HG03108 (cell line): ENCODE measurements around the gene KAZN.

Experiments
- ATAC-seq: cut with Tn5 transposase; IDR thresholded peaks from one replicate; pipeline ENCODE4 v1.9.1; 2021; ENCODE audit warnings: moderate library complexity; ENCODE audit not compliant: unreplicated experiment

The KAZN gene

DNA sequence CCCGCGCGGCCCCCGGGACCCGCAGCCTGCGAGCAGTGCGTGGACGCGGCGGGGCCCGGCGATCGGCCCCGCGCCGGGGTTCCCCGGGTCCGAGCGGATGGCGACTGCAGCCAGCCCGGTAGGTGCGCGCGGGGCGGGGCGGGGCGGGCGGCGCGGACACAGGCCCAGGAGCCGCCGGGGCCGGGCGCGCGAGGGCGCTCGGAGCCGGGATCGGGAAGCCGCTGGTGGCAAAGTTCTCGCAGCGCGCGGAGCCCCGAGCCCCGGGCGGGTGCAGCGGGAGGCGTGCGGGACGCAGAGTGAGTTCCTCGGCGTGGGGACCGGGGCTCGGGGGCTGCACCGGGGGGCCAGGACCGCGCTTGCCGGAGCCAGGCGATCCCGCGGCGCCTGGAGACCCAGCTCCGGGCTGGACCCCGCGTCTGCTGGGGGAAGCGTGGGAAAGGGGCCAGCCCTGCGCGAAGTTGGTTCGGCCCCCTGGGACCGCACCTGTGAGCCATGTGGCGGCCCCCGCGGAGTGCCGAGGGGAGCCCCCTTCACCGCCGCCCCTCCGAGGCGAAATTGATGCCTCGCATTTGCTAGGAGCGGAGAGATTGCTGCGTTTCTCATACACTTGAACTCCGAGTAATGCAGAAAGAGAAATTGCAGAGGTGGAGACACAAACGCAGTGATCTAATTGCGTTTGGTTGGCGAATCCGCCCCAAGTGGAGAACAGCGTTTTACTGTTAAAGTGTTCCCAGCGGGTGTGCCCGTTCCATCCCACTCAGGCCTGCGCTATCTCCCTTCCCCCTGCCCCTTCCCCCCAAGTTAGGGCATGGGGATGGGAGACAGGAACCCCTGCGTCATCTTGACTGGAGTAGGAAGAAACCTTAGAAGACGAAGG lies 326.2 kb downstream of the KAZN start:
- ATAC-seq, result no peak

DNA sequence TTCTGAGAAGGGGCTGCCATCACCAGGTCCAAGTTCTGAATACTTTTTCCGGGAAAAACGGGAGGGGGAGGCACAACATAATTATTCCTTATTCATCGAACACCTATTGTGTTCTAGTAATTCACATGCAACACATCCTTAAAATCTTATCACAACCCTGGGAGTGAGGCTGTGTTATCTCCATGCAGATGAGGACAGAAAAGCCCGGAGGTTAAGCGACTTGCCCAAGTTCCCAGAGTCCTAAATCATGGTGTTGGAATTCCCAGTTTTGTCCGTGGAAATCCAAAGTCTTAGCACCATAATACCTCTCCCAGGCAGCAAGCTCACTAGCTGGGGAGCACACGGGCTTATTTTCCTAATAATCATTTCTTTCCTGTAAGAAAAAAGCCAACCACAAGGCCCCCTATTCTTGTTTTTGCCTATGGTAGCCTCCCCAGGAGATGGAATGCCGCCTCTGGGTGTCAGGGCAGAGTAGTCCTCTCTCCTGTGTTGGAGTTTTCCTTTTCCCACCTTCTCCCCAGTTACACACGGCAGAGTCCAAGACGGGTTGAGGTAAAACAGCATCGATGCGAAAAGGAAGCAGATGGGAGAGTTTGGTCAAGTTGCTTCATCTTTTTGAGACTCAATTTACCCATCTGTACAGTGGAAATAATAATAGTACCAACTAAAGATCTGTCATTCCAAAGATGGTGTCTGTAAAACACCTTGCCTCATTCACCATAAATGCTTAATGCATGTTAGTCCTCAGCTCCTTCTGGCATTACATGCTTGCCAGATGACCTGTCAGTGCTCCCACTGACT lies 327.1 kb downstream of the KAZN start:
- ATAC-seq, result no peak

DNA sequence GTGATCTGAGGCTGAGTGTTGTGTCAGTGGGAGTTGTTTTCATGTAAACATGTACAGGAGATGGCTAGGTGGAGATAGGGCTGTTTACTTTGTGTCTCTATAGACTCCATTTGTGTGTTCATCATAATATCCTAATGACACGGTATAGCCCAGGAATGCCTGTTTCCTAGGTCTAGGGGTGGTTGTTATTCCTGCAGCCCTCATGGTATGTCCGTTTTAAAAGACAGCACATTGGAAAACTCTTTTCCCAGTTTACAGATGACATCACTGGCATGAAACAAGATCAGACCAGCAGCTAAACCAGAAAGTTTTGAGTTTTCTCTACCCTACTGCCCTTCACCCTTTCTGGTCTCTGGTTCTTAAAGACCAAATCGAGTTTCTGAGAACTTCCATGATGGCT lies 327.7 kb downstream of the KAZN start:
- ATAC-seq, result no peak

DNA sequence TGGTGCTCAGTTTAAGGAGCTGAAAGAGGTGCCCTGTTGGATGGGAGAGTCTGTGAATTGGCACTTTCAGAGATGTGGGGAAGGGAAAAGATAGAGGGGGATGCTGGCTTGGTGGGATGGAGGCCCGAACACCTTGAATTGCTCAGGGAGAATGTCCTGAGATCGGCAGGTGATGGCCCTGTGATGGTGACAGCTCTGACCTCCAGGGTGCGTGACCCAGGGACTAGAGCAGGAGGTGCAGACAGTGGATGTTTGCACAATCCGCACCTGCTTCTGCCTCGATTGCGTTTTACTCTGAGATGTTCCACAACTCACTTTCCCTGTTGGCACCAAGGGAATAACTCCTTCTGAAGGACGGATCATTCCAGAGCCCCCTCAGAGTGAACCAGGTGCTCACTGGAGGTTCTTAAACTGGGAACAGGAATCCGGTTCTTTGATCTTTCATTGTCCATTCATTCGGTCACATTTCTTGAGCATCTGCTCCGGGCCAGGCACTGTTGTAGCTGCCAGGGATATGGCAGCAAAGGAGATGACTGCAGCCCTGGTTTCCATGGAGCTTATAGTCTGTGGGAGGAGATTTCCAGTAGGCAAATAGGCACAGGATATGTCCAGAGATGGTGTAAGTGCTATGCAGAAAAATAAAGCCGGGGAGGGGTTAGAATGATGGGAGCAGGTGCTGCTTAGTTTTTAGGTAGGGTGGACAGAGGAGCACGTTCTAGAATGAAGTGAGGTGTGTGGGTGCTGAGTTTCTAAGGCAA lies 328.5 kb downstream of the KAZN start:
- ATAC-seq, result no peak

DNA sequence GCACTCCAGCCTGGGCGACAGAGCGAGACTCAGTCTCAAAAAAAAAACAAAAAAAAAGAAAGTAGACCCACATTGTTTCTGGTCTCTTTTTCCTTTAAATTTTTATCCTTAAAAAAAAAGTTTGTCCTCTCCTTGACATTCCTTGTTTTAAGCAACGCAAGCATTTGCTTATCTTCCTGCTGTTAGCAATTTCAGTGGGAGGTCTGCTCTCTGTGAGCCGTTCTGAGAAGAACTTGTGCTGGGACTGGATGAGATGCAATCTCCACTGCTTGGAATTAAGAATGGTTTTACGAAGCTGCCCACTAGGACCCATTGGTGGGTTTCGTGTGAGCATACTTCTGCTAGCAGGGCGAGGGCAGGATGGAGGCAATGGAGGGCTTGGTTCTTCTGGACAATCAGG lies 329.9 kb downstream of the KAZN start:
- no peak for ATAC-seq

DNA sequence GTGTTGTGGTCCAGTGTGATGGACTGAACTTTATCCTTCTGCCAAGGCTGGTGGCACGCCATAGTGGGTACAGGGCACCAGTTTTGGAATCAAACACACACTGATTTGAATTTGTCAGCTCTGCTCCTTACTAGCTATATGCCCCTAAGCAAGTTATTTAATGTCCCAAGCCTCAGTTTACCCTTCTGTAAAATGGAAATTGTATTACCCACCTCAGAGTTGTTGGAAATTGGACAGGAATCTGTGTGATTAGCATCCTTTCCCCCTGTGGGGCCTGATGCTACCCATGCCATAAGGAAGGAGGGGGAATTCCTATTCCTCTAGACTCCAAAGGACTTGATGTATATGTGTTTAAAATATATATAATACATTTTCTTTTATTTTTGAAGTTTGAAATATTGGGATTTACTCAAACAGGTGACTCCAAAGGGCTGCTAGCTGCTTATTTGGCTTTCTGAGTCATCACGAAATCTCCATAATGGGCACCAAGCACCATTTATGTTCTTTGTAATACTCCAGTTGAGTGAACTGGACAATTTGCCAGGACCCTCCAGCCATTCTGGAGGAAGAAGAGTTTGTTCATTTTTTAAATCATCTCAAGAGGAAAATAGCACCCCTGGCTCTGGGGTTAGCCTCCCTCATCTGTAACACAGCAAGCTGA lies 330.5 kb downstream of the KAZN start:
- ATAC-seq, result no peak

DNA sequence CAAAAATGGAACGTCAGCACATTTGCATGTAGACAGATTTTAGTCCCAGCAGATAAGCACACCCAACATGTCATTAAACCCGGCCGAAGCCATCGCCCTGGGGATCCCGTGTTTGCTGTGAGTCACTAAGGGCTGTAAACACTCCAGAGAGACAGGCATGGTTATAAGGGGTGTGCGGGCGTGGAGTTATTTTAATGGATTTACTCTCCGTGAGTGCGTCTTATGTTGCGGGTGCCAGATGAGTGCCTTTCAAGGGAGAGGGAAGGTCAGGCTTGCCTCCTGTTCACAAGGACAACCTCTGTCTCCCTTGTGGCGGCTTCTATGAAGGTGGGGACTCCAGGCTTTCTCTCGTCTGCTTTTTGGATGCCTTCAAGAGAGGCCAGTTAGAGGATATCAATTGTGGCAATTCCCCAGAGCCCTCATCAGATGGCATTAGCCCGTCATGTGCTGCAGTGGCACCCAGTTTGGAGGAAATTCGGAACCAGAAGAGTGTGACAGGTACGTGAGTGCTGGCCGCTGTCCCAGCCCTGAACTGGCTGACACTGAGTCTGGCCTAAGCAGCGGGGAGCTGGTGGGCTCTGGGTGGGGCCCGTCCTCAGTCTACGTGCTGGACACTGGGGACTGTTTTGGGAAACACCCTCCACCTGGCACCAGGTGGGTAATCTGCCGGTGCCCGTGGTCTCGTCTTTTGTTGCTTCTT lies 331.2 kb downstream of the KAZN start:
- no peak for ATAC-seq

DNA sequence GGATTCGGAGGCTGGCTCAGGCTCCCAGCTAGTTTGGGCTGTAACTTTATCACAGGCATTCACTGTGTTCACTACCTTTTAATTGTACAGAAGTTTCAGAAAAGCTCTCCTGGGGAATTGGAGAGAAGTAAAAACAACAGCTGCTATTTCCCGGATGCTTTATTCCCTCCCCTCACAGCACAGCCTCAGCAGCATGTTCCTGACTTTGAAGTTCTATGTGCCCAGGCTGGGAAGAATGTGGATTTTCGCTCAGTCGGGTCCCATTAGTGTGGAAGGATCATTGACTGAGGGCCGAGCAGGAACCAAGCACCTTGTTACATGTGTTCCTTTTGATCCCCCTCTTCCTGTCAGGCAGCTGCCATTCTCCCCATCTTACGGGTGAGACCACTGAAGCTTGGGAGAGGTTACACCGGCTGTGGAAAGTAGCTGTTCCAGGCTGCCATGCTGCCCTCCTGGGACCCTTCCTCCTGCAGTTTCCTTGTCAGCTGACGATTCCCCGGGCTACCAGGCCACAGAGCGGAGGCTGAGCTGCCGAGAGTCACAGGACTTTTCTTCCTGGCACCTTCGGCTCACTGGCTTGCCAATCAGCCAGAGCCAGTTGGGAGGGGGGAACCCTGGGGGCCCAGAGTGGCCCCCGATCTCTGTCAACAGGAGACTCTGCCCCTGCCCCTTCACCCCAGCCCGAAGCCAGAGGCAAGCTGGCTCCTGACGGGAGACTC lies 331.9 kb downstream of the KAZN start:
- ATAC-seq, result no peak

DNA sequence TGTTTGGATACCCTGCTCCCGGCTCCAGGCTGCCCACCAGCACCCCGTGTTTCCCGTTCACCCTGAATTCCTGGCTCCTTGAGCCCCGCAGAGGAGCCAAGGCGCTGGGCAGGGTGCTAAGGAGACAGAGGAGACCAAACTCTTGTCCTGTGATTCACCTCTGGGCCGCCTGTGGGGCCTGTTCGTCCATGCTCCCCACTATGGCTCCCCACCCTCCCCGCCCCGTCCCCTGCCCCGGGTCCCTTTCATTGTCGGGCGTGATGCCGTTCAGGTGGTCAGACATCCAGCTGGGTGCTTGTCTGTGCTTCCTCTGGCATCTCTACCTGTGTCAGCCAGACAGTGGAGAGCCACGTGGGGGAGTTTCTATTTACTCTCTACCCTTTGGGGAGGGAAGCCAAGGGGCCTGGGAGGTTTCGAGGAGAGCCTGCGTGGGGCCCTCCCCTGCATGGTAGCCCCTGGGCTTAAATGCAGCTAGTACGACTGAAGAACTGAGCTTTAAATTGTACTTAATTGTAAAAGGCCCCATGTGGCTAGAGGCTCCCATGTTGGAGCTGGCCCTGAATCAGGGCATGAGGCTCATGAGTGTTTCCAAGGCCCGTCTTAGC lies 333.7 kb downstream of the KAZN start:
- ATAC-seq, result no peak

DNA sequence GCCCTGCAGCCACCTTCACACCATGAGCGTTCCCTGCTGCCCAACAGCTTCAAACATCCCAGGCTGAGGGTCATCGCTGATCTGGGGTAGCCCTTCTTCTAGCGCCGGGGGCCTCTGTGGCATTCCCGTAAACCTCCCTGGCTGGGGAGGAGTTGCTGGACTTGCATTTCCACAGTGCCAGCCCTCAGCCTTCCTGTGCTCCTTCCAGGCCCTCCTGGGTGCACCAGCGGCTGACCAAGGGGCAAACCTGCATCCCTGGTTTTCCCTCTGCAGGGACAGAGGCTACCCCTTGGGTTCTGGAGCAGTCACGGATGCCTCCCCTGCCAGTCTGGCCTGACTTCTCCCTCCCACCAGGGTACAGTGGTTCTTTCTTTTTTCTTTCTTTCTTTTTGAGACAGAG lies 336.4 kb downstream of the KAZN start:
- no peak for ATAC-seq

DNA sequence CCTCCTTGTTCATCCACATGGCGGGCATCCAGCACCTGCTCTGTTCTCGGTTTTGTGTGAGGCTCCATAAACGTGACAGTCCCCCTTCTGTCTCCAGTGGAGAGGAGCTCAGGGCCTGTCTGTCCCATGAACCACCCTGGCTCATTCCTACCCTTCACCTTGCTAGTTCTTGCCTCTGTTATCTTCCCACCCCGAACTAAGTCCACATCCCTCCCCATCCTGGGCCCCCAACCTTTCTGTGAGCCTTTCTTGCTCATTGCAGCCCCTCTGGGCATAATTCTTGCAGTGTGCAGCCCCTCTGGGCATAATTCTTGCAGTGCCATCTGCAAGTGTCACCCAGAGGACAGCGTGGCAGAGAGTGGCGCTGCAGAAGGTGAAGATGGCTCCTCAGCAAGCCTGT lies 338.3 kb downstream of the KAZN start:
- no peak for ATAC-seq

DNA sequence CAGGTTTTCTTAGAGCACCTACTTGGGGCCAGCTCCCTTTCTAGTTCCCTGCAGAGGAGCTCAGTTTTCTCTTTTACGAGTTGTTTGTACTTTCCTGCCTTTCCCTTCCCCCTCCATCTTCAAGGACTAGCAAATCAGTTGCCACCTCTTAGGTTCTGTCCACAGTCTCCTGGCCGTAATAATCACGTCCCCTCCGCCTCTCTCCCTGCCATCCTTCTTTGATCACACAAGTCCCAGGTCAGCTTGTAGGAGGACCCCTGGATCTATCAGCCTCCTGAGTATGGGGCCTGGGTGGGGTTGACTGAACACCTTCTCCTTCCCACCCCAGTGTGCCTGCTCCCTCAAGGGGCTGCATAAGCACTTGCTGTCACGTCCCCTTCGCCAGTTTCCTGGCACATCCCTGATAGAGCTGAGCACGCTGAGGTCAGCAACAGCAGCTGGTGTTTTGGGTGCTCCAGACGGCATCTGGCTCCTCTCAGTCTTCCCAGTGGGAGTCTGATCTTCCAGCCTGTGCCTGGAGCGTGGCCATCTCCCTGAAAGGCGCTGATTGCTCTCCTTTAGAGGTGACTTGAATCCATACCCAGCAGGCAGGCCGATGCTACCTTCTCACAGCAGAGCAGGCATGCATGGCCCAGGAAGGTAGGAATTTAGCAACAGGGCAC lies 338.9 kb downstream of the KAZN start:
- no peak for ATAC-seq

DNA sequence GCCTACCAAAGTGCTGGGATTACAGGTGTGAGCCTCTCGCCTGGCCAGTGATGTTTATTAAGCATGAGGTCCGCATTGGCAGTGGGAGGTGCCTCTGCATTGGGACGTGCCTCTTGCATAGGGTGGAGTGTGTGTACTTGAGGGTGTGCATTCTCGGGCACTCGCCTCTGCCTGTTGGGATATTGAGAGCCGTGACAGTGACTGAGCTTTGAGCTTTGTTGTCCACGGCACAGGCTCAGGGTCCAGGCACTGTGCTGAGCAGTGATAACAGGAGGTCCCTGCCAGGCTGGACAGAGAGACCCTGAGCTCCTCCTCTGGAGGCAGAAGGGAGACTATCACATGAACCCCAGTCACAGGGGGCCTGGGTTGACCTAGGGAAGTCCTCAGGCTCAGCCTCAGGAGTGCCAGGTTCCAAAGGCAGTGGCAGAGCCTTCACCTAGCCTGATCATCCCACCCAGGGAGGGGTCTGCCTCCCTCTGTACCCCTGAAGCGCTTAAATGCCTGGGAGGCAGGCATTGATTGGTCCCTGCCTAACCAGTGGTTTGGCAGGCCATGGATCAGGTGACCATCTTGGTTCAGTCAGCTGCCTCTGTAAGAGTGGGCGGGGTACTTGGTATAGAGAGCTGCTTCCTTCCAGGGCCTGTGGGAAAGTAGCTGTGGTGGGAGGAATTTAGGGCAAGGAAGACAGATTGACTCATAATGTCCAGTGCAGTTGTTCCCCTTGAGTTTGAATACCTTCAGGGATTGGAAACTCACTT lies 341.2 kb downstream of the KAZN start:
- no peak for ATAC-seq

DNA sequence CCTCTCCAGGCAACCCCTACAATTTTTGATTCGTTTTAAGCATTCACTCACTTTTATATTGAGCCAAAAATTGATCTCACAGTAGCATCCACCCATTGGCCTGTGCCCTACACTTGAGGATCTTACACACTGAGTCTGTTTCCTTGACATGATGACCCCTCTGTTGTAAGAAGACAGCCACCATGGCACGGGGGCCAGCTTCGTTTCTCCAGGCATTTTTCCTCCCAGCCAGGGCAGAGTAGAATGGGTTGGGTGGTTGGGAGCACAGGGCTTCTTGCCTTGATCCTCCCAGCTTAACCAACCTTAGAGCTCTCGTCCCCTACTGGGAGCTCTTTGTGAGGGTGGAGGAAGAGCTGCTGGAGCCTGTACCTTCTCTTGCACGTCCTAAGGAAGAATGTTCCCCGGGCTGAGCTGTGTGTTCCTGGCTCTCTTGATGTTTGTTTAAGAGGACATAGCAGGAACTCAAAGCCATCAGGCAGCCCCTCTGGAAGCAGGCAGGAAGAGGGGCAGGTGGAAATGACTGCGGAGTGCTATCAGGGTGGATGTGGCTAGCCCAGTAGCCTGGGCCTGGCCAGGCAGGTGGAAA lies 341.9 kb downstream of the KAZN start:
- no peak for ATAC-seq

DNA sequence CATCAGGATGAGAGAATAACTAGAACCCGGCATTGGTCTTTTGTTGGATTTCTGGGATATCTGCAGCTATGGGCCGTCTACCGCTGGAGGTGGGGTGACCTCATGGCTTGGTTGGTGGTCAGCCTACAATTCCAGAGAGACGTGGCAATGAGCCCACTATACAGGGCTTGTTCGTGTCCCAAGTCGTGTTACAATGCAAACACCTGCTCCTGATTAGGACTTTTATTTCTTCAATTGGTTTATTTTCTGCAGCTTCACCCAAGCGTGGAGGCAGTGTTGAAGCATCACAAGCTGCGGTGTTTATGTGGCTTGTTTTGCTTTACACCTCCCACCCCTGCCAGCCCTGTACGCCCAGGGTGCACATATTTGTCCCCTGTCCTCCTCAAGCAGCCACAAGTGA lies 343.4 kb downstream of the KAZN start:
- no peak for ATAC-seq

DNA sequence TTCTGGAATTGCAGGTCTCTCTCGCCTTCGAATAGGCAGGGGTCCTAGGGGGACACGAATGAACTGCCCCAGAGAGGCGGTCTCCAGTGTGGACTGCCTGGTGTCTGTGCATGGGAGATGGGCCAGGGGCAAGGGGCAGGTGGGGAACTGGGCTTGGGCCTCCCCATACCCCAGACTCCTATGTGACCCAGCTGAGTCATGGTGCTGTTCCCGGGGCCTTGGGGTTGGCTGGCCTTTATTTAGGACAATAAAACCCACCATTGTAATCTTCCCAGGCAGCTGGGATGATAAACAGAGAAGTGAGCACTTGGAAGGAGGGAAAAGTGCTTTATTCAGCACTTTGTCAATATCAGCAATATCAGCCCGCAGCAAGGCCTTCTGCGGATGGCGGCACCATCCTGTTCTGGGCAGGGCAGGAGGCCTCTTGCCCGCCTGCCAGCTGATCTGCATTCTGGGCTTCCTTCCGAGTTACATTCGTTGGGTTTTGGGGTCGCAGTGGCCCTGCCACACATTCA lies 346.0 kb downstream of the KAZN start:
- ATAC-seq, result no peak
